Activated T-helper 9 cell treated with anti-CD3 and anti-CD28 coated beads, Interleukin-2, amount 50 U/mL, for 16 hours (primary cell): ENCODE measurements around the gene AP3B2.
"Not testable (repeated sequence)": the region's sequence is repeated elsewhere in the genome, so short reads cannot be mapped to it uniquely, and the experiment has no call there.

ENCODE experiments used
- DNase-seq: peaks from one replicate; pipeline ENCODE4 v3.0.0-alpha.2; 2020; ENCODE audit warnings: low read depth

Gene AP3B2, protein sequence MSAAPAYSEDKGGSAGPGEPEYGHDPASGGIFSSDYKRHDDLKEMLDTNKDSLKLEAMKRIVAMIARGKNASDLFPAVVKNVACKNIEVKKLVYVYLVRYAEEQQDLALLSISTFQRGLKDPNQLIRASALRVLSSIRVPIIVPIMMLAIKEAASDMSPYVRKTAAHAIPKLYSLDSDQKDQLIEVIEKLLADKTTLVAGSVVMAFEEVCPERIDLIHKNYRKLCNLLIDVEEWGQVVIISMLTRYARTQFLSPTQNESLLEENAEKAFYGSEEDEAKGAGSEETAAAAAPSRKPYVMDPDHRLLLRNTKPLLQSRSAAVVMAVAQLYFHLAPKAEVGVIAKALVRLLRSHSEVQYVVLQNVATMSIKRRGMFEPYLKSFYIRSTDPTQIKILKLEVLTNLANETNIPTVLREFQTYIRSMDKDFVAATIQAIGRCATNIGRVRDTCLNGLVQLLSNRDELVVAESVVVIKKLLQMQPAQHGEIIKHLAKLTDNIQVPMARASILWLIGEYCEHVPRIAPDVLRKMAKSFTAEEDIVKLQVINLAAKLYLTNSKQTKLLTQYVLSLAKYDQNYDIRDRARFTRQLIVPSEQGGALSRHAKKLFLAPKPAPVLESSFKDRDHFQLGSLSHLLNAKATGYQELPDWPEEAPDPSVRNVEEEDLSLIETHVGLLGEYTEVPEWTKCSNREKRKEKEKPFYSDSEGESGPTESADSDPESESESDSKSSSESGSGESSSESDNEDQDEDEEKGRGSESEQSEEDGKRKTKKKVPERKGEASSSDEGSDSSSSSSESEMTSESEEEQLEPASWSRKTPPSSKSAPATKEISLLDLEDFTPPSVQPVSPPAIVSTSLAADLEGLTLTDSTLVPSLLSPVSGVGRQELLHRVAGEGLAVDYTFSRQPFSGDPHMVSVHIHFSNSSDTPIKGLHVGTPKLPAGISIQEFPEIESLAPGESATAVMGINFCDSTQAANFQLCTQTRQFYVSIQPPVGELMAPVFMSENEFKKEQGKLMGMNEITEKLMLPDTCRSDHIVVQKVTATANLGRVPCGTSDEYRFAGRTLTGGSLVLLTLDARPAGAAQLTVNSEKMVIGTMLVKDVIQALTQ

DNA sequence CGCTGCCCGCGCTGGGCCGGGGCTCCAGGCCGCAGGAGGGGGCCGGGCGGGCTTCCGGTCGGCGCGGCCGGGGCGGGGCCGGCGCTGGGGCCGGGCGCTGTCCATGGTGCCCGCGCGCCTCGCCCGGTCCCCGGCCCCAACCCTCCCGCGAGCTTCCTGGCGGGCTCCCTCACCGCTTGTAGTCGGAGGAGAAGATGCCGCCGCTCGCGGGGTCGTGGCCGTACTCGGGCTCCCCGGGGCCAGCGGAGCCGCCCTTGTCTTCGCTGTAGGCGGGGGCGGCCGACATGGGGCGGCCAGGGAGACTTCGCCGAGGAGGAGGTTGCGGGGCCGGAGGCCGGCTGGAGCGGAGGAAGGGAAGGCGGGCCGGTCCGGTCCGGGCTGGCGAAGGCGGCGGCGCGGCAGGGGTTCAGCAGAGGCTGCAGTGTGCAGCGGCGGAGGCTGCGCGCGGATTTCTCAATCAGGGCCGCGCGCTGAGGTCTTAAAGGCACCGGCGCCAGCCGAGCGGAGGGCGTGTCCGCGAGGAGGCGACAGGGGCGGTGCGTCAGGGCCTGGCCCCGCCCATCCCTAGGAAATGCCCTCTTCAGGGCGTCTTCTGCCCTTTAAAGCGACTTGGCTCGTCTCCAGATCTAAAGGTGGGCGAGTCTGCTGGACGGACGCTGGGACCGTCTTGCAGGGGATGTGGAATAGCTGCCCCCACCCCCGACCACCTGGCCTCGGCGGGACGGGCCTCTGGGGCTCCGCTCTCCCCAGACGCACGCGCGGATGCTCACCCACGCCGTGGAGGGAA is at the start of gene AP3B2:
TSS of gene AP3B2 (minus strand) at position 455 of the 787 bp plus-strand sequence. CDS start at position 286, 169 bp downstream.
- DNase-seq: peak; percentile 47

DNA sequence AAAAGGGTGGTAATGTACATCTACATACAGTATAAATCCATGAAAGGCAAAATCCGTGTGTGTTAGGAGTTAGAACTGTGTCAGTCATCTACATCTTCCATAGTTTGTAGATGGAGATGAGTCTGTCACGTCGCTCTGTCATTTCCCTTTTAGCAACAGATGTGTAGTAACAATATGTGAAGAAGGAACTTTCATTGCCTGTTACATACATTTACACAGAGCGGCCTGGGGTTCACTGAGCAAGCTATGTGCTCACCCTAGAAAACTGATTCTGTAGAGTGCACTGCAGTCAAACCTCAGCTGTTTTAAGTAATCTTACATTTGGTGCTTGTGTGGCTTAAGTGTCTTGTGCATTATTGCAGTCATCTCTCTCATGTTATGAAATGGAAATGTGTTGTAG is 41.6 kb upstream of the AP3B2 start:
- DNase-seq: no peak

DNA sequence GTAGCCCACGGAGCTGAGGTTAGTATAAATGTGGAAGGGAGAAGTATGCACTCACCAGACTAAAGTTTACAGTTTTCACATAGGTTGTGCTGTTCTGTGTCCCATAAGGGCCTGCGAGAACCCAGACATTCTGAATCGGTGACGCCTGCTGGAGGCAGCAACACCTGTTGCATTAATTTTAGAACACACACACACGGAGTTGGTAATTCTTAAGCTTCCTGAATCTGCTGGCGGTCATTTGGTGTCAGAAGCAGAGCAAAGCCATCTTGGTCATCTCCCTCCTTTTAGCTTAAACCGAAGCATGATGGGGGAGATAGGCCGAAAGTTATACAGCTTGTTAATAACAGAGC is 41.1 kb upstream of the AP3B2 start:
- no peak for DNase-seq

DNA sequence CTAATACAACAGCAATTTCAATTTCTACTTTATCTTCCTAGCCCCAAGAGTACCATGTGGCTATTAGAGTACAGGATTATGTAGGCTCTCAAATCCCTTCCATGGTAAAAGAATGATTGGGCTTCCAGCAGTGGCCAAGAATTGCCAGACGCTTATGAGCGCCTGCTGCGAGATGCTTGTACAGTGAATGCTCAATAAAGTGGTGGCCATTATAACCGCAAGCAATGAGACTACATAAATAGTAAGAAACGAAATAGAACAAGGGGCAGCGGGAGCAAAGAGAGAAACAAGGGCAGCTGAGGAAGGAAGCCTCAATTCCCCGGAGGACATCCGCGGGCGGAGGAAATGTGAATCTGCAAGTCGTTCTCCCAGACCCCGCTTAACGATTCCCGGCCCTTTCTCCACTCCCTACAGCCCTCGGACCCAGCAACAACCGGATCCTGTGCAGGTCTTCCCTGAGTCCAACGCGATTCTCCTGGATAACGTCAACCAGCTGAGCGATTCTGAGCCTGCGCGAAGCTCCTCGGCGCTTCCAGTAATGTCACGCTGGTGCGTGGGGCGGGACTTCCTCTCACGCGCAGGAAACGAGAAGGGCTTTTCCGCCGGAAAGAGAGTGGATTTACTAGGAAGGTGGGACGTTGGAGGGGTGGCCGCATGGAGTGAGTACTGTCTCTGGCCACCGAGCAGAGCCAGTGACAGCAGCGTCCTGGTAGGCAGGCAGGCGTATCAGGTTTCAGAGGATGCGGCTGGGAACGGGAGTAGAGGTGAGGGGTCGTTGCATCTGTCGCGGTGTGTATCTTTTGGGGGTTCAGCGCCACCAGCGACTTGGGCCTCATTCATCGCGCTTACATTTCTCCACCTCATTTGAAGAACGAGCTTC is 40.5 kb upstream of the AP3B2 start:
- peak; percentile 76 for DNase-seq

GRCh38 chr15:82748315-82748714 is 38.6 kb upstream of the AP3B2 start:
- no peak for DNase-seq

- DNase-seq: no peak
Observed at GRCh38 chr15:82743810-82744209, 34.1 kb upstream of the AP3B2 start.

GRCh38 chr15:82742134-82742533 is 32.5 kb upstream of the AP3B2 start:
- no peak for DNase-seq

DNA sequence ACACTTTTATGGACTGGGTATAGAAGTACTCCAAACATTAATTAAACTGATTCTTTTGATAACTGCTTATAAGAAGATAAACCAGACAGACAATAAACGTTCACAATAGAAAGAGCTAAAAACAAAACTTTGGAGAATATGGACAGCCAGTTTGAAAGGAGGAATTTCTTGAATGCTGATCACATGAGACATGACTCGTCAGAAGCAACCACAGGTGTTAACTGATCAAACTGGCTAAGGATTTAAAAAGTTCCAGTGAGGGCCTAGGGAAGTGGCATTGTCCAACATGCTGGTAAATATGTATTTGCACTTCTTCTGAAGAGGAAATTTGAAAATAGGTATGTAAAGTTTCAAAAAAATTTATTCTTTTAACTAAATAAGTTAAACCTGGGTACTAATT is 29.4 kb upstream of the AP3B2 start:
- DNase-seq: no peak

- no peak for DNase-seq
Observed at GRCh38 chr15:82737975-82738374, 28.3 kb upstream of the AP3B2 start.

DNA sequence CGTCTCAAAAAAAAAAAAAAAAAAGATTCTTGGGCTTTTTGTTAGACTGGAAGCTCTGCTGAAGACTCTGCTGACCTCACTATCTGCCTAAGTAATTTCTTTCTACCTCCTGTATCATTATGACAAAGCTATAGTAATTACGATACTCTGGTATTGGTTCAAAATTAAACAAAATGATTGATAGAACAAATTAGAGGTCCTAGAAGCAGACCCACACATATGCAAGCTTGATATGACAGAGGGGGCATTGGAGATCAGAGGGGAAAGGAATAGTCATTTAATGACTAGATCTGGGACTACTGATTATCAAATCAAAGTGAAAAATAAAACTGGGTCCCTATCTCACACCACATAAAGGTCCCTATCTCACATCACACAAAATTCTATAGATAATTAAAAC is 21.9 kb upstream of the AP3B2 start:
- no peak for DNase-seq

DNA sequence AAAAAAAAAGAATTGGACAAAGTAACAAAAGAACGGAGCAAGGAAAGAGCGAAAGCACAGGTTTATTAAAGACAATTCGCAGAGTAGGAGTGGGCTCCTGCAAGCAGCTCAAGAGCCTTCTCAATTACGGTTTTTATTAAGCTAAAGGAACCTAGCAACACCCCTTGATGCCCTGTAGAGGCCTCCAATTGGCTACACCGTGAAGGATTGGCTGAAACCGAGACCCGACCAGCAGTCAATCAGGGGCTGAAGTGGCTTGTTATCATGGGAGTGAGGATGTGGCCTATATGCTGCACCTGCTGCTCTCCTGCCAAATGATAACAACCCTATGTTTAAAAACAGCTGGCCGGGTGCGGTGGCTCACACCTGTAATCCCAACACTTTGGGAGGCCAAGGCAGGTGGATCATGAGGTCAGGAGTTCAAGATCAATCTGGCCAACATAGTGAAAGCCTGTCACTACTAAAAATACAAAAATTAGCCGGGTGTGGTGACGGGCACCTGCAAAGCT is 20.4 kb upstream of the AP3B2 start:
- no peak for DNase-seq

- DNase-seq: no peak
Observed at GRCh38 chr15:82726816-82727215, 17.1 kb upstream of the AP3B2 start.

DNA sequence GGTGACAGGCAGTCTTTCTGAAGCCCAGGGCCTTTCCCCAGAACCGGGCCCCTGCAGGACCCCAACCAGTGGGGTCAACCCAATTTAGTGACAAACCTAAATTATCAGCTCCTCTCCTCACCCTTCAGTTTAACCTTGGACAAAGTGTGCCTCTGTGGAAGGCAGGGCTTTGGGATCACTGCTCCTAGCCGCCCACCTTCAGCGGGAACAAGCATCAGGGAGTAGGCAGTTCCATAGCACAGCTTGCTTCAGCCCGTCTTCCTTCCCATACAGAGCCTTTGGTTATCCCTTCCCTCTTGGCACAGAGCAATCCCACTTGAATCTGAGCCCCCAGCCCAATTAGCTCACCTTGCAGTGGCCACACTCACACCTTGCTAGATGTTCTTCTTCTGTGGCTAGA is 5.3 kb upstream of the AP3B2 start:
- no peak for DNase-seq

DNA sequence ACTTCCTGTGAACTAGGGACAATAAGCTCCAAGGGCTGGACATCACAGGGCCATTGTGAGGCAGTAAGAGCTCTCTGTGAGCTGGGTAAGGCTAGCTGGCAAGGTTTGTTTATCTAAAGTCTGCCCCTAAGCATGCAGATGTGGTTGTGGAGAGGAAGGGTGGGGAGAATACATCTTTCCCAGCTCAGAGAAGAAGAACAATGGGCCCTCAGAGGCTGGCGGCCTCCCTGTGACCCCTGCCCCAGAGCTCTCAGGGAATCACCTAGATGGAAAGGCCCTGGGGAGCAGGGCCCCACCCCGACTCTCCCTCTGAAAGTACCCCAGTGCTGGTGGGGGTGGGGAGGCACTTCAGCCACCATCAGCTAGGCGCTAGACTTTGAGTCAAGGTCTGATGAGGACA is 4.3 kb upstream of the AP3B2 start:
- DNase-seq: no peak

GRCh38 chr15:82712036-82712435 is 2.4 kb upstream of the AP3B2 start:
- no peak for DNase-seq

DNA sequence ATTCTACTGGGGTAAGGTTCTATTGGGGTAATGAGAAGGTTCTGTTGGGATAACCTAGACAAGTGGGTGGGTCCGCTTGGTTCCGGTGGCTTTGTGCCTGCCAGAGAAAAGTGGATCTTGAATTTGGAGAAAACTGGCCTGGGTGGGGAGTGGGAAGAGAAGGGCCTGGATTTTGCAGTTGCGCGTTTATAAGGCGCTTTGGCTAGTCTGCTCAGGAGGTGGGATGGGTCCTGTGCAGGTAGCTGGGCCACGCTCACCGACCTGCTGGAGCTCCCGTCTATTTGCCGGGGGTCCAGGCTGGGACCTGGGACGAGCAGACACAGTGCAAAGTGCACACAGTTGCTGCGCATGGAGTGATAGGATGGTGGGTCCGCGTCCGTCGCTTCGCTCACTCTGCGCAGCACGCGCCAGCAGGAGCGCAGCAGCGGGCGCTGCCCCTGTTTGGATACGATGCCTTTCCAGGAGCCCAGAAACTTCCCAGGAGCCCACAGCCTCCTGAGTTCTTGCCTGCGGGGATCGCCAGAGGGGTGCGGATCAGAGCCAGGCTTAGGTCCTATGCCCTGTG is 1.3 kb upstream of the AP3B2 start:
- DNase-seq: no peak

DNA sequence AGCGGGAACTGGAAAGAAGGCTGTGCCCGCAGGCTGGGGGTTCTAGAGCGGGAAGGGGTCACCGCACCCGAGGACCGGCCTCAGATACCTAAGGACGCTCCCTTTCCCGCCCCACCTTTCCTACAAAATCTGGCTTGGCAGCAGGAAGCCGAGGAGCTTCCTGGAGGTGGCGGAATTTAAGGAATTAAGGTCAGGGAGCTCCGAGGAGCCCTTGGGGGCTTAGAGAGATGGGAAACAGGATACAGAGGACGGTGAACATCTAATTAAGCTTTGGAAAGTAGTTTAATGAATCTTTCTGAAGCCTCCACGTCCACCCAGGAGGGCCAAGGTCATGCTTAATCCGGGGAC is 507 bp upstream of the AP3B2 start:
- DNase-seq: no peak

DNA sequence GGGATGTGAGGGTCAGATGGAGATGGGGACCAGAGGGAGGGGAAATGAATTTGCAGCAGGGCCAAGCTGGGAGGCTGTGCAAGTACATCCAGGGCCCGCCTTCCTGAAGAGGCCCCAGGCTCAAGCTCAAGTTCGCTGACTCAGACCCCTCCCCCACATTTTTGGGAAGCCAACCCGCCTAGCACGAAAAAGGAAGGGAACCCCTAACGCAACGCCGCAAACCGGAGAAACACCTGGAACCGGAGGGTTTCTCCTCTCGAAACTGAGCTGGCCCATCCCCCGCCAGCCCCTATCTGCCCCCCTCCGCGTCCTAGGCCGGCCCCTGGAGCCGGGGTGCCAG is 624 bp downstream of the AP3B2 start:
- no peak for DNase-seq

- not testable (repeated sequence) for DNase-seq
Observed at GRCh38 chr15:82705856-82706255, 3.8 kb downstream of the AP3B2 start.

- DNase-seq: no peak
Observed at GRCh38 chr15:82699726-82700125, 9.9 kb downstream of the AP3B2 start.
